ENCODE measurements around the gene PBRM1. TPM values are rescaled to one million over a fixed set of nuclear protein-coding genes. Genes with fewer than 3 reads are reported as not detected.

PBRM1 gene
- total RNA-seq, 1 donor from 2014 or later = 78.3 TPM

DNA sequence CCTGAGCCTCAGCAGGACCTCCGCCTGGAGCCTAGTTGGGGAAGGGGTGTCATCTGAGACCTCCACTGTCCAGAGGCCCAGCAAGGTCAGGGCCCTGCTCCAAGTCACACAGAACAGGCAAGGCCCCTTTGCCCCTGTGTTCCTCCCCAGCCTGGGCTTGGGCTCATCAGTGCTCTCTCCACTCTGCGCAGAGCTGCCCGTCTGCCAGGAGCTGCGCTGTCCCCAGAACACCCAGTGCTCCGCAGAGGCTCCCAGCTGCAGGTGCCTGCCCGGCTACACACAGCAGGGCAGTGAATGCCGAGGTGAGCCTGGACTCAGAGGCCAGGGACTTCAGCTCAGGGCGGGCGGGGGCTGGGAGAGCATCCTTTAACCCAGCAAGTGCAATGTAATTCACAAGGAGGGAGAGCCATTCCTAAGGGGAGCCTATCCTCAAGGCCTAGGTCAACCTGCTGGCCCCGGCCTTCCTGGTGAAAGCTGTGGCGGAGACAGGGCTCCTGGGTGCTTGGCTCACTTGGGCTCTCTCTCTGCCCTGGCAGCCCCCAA is 182.8 kb downstream of the PBRM1 start:
- no peak for DNase-seq (ENCODE audit: extremely low spot score, unreplicated experiment)
- Mint-ChIP-seq H3K9me3 (ENCODE audit: unreplicated experiment) (no peaks in the 10 kb centered on the region), H3K4me3 (ENCODE audit: unreplicated experiment) (no peak overlapping the region), H3K27ac (ENCODE audit: unreplicated experiment) (no peak overlapping the region), H3K4me1 (ENCODE audit: unreplicated experiment) (peaks cover 7% of the 10 kb centered on the region), H3K36me3 (ENCODE audit: unreplicated experiment) (no peaks in the 10 kb centered on the region), H3K27me3 (ENCODE audit: unreplicated experiment) (no peaks in the 10 kb centered on the region)
- TF ChIP-seq, protein P1, sequence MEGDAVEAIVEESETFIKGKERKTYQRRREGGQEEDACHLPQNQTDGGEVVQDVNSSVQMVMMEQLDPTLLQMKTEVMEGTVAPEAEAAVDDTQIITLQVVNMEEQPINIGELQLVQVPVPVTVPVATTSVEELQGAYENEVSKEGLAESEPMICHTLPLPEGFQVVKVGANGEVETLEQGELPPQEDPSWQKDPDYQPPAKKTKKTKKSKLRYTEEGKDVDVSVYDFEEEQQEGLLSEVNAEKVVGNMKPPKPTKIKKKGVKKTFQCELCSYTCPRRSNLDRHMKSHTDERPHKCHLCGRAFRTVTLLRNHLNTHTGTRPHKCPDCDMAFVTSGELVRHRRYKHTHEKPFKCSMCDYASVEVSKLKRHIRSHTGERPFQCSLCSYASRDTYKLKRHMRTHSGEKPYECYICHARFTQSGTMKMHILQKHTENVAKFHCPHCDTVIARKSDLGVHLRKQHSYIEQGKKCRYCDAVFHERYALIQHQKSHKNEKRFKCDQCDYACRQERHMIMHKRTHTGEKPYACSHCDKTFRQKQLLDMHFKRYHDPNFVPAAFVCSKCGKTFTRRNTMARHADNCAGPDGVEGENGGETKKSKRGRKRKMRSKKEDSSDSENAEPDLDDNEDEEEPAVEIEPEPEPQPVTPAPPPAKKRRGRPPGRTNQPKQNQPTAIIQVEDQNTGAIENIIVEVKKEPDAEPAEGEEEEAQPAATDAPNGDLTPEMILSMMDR (IDR thresholded peaks at IDR 0.05) = no peak

DNA sequence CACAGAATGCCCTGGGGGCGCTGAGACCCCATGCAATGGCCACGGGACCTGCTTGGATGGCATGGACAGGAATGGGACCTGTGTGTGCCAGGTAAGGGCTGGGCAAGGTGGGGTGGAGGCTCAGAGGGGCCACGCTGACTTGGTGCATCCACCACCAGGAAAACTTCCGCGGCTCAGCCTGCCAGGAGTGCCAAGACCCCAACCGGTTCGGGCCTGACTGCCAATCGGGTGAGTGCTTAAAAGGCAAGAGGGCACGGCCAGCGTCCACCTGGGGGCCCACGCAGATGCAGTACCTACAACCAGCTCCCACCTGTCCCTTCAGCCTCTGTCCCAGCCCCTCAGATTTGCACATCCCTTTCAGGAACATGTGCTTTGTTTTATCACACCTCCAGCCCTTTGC is 183.7 kb downstream of the PBRM1 start:
- Mint-ChIP-seq H3K27me3 (ENCODE audit: unreplicated experiment) (no peaks in the 10 kb centered on the region), H3K9me3 (ENCODE audit: unreplicated experiment) (no peaks in the 10 kb centered on the region), H3K4me1 (ENCODE audit: unreplicated experiment) (peaks cover 2% of the 10 kb centered on the region), H3K4me3 (ENCODE audit: unreplicated experiment) (no peak overlapping the region), H3K27ac (ENCODE audit: unreplicated experiment) (no peak overlapping the region), H3K36me3 (ENCODE audit: unreplicated experiment) (no peaks in the 10 kb centered on the region)
- no peak for DNase-seq (ENCODE audit: extremely low spot score, unreplicated experiment)
- TF ChIP-seq, protein P1 (IDR thresholded peaks at IDR 0.05) = no peak

DNA sequence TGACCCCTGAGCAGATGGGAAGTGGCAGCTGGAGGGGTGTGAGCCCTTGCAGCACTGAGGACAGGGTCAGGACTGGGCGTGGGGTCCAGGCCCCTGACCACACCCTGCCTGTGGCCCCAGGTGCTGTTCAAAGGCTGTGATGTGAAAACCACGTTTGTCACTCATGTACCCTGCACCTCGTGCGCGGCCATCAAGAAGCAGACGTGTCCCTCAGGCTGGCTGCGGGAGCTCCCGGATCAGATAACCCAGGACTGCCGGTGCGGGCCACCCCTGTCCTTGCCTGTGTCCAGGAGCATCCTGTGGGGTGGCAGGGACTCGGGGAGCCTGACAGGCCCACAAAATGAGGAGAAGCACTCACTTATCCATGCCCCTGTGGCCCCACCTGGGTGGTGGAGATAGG is 184.7 kb downstream of the PBRM1 start:
- H3K4me3 Mint-ChIP-seq (ENCODE audit: unreplicated experiment) = no peak overlapping the region
- TF ChIP-seq, protein P1 (IDR thresholded peaks at IDR 0.05) = no peak
- DNase-seq (ENCODE audit: extremely low spot score, unreplicated experiment) = no peak
- no peaks in the 10 kb centered on the region for H3K27me3 Mint-ChIP-seq (ENCODE audit: unreplicated experiment)
- H3K4me1 Mint-ChIP-seq (ENCODE audit: unreplicated experiment) = peaks cover 1% of the 10 kb centered on the region
- no peak overlapping the region for H3K27ac Mint-ChIP-seq (ENCODE audit: unreplicated experiment)
- H3K9me3 Mint-ChIP-seq (ENCODE audit: unreplicated experiment) = no peaks in the 10 kb centered on the region
- H3K36me3 Mint-ChIP-seq (ENCODE audit: unreplicated experiment) = no peaks in the 10 kb centered on the region

DNA sequence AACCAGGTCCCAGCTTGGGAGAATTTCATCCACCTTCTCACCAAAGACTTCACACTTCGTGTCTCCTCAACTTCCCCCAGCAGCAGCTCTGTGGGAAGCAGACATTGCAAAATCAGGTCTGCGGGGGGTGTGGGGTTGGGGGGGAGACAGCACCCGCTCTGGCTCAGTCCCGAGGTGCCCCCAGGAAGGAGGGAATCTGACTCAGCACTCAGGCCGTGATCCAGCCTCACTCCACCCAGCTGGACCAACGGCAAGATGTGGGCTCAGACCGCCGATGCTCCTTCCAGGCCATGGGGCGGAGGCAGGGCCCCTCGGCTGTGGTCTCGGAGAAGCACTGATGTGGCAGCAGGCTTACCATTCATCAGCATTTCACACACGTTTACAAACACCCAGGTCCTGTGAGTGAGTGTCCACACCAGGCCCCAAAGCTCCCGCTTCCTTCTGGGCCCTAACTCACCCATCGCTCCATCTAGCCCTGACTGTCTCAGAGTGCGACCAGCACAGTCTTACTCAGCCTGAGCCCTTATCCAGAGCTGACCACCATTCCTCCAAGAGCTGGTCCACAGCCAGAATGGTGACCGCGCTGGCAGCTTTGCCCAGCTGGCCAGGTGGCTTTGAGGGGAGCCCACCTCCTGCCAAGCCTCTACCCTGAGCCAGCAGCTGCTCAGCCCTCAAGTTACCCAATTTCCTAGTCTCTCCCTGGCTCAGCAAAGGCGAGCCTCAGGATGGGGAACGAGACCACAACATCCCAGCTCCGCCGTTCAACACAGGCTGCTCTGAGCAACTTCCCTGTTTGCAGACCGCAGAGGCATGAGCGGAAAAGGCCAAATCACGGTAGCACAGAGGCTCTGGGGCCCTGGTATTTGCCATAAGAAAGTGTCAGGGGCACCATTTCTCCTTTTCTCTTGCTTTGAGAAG is 187.3 kb downstream of the PBRM1 start:
- Mint-ChIP-seq H3K36me3 (ENCODE audit: unreplicated experiment) (no peaks in the 10 kb centered on the region), H3K27ac (ENCODE audit: unreplicated experiment) (no peak overlapping the region), H3K4me3 (ENCODE audit: unreplicated experiment) (no peak overlapping the region), H3K4me1 (ENCODE audit: unreplicated experiment) (peaks cover 1% of the 10 kb centered on the region), H3K27me3 (ENCODE audit: unreplicated experiment) (no peaks in the 10 kb centered on the region), H3K9me3 (ENCODE audit: unreplicated experiment) (no peaks in the 10 kb centered on the region)
- no peak for DNase-seq (ENCODE audit: extremely low spot score, unreplicated experiment)
- TF ChIP-seq, protein P1 (IDR thresholded peaks at IDR 0.05) = no peak
